Stomach (tissue), 9 donors: ENCODE results near the gene CAMK1. TPM values are rescaled to one million over a fixed set of nuclear protein-coding genes. Genes with fewer than 3 reads are reported as not detected.
A peak's percentile ranks its signal among the peaks of the same experiment; 100 is the strongest.

Experiments
- DNase-seq, 2 donors: peaks; one replicate each; pipeline versions ENCODE4 v3.0.0 to v3.0.0-alpha.2; 2013 to 2019
- H3K27ac ChIP-seq, 5 donors: fragments of 200-600 bp in 4 of 5; sonication (generic) in 4 of 5; one replicate each; pipeline ENCODE4 v1.5.1; 2013 to 2019; ENCODE audit warnings: mild to moderate bottlenecking in 1 of 5, moderate library complexity in 1 of 5
- H3K27me3 ChIP-seq, 3 donors: fragments of 200-600 bp; sonication (generic); one replicate each; pipeline ENCODE4 v1.5.1; 2017 to 2019; ENCODE audit warnings: mixed run types in 1 of 3
- H3K36me3 ChIP-seq, 4 donors: fragments of 200-600 bp; sonication (generic); 1 replicate in 3 of 4; 2 replicates in 1 of 4; pipeline ENCODE4 v1.5.1; 2016 to 2019
- H3K4me1 ChIP-seq, 4 donors: fragments of 200-600 bp; sonication (generic); one replicate each; pipeline ENCODE4 v1.5.1; 2016 to 2019
- H3K4me3 ChIP-seq, 4 donors: fragments of 200-600 bp; sonication (generic) in 3 of 4; one replicate each; pipeline ENCODE4 v1.5.1; 2016 to 2019; ENCODE audit warnings: mild to moderate bottlenecking in 1 of 4
- H3K9me3 ChIP-seq, 4 donors: fragments of 200-600 bp; sonication (generic); one replicate each; pipeline ENCODE4 v1.5.1; 2016 to 2019
- EP300 ChIP-seq: sonication (generic); formaldehyde crosslinking; IDR thresholded peaks from one replicate; pipeline ENCODE4 v1.6.1; 2017; ENCODE audit warnings: antibody characterized with exemption
- POLR2A ChIP-seq, 4 donors: fragments of 450-650 bp; IDR thresholded peaks; one replicate each; pipeline ENCODE4 v1.6.1; 2016; ENCODE audit warnings: antibody characterized with exemption in 4 of 4, control low read depth in 2 of 4, mild to moderate bottlenecking in 1 of 4, moderate library complexity in 1 of 4
- POLR2AphosphoS5 ChIP-seq, 3 donors: sonication (generic); formaldehyde crosslinking; IDR thresholded peaks; one replicate each; pipeline ENCODE4 v1.6.1; 2016; ENCODE audit warnings: antibody characterized with exemption in 3 of 3
- WGBS, 5 donors: extraction: QIAGEN DNeasy Blood & Tissue Kit in 3 of 5; methylation state at CpG; one replicate each; pipeline versions ENCODE4 v1.1.5 to v1.1.7; 2013 to 2018; 5-methylcytosine and 5-hydroxymethylcytosine counted together
- intact Hi-C: fragments of 100-400 bp; cut with DNase I; formaldehyde crosslinking; loops from one replicate; pipeline ENCODE4 v1.15.1; 2023; ENCODE audit warnings: low total_unique reads
- polyA plus RNA-seq, 3 donors: library from polyadenylated mRNA; stranded (reverse); fragments of 200-250 nt; gene quantifications; one replicate each; pipeline ENCODE4 v1.2.3, GENCODE V29; 2013
- total RNA-seq, 5 donors: library from RNA; depleted of rRNA; stranded (reverse); fragments of >200 nt; gene quantifications; one replicate each; pipeline versions ENCODE4 v1.1.0 to v1.2.3, GENCODE V29; 2014 to 2016
- TF ChIP-seq, protein P1 (sequence below), 7 experiments: fragments of 450-650 bp in 4 of 7; fragments of 200-600 bp in 3 of 7; sonication (generic) in 3 of 7; IDR thresholded peaks; one replicate each; pipeline ENCODE4 v1.5.1; 2016 to 2019; ENCODE audit warnings: antibody characterized with exemption in 7 of 7, control low read depth in 2 of 7, mild to moderate bottlenecking in 1 of 7
- donor health status: healthy with polysubstance abuse.
- donor health status: Bipolar disorder and iron deficiency.
- donor health status: healthy.

CAMK1 gene
- total and polyA plus RNA-seq, 8 donors, result 14.3 to 61.1 (median 25.3) TPM

DNA sequence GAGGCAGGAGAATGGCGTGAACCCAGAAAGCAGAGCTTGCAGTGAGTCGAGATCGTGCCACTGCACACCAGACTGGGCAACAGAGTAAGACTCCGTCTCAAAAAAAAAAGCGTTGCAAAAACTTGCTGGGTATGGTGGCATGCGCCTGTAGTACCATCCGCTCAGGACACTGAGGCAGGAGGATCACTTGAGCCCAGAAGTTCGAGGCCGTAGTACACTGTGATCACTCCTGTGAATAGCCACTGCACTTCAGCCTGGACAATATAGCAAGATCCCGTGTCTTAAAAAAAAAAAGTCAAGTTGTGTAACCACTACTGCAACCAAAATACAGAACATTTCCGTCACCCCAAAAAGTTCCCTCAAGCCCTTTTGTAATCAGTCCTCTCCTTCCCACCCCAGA is 24.7 kb upstream of the CAMK1 start:
- Histone ChIP-seq H3K36me3 (peaks cover 25 to 63% (median 56%) of the 10 kb centered on the region in 4 donors), H3K9me3 (no peaks in the 10 kb centered on the region), H3K4me1 (peaks cover 18 to 63% (median 48%) of the 10 kb centered on the region in 4 donors), H3K27ac (peak overlapping the region in 1 of 5 donors; percentile 98), H3K27me3 (no peaks in the 10 kb centered on the region), H3K4me3 (peak overlapping the region in 2 of 4 donors; percentile 82 to 89)
- DNase-seq, result no peak
- TF ChIP-seq POLR2AphosphoS5 (IDR thresholded peaks at IDR 0.05) (no peak), POLR2A (IDR thresholded peaks at IDR 0.05) (no peak), EP300 (no peak)
- TF ChIP-seq, protein P1, sequence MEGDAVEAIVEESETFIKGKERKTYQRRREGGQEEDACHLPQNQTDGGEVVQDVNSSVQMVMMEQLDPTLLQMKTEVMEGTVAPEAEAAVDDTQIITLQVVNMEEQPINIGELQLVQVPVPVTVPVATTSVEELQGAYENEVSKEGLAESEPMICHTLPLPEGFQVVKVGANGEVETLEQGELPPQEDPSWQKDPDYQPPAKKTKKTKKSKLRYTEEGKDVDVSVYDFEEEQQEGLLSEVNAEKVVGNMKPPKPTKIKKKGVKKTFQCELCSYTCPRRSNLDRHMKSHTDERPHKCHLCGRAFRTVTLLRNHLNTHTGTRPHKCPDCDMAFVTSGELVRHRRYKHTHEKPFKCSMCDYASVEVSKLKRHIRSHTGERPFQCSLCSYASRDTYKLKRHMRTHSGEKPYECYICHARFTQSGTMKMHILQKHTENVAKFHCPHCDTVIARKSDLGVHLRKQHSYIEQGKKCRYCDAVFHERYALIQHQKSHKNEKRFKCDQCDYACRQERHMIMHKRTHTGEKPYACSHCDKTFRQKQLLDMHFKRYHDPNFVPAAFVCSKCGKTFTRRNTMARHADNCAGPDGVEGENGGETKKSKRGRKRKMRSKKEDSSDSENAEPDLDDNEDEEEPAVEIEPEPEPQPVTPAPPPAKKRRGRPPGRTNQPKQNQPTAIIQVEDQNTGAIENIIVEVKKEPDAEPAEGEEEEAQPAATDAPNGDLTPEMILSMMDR (IDR thresholded peaks at IDR 0.05), result no peak
- WGBS, 5 donors, result 92 to 96% (median 95%) methylated on average over 11 of the region's 11 CpGs
- intact Hi-C loops, result no loop called here

DNA sequence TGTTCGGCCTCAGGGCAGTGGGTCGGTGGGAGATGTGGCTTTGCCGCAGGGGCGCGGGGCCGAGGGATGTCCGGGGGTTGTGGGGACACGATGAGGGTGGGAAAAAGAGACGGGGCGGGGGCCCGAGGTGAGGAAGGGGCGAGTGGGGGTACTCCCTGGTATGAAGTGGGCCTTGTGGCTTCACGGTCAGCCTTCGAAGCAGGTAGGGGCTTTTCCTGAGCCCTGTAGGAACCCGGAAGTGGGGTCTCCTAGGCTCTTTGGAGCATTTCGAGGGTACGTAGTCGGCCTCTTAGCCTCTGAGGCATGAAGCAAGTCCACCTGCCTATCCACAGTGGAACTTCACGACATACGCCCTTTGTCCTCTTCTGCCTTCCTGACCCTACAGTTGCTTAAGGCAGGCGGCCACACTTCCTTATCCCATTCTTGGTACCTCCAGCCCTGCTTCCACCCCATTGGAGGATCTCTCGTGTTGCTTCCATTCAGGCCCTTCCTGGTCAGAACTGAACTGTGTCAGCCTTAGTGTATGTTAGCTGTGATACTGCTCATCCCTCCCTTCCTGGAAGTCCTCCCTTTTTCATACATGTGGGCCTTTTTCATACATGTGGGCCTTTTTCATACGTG is 23.5 kb upstream of the CAMK1 start:
- WGBS, 5 donors, result 0 to 2% (median 1%) methylated on average over 22 to 23 of the region's 23 CpGs
- intact Hi-C loops, result no loop called here

DNA sequence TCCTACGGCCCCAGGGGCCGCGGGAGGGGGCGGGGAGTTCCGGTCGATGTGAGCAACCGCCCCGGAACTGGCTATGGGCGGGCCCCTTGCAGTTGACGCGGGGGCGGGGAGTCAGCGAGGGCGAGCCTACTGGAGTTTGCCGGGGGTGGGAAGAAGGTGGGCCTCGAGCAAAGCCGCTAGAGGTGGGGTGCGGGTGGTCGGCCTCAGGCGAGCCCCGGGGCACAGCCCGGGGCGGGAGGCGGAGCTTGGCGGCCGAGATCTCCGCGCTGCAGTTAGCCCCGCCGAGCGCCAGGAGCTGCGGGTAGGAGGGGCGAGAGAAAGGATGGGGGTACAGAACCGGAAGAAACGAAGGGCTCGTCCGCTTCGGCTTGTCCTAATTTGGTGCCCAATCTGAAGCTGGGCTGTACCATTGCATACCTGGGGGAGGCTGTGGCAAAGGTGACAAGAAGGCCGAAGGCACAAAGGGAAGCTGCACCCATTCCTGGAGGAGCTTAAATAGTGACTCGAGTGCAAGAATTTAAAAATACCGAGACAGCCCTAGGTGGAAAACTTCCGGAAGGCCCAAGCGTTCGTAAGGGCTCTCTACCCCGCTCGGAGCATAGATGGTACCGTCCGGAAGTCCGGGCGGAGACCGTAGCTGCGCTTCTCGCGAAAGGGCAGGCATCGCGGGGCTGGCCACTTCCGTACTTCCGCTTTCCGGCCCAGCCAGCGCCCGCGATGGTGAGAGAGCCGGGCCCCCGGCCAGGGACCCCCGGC is 22.8 kb upstream of the CAMK1 start, which contains the start of the genes ARPC4 and TADA3:
Gene ARPC4 (plus strand): TSS at position 678 of the 756 bp plus-strand sequence. CDS start 40 bp downstream, at position 718.
Gene TADA3 (minus strand): TSS at position 69 of the 756 bp plus-strand sequence. CDS start 1,007 bp downstream, outside the sequence.
- DNase-seq, result peak; percentile 92 to 98
- Histone ChIP-seq H3K27ac (peak within 1 kb of the TSS; percentile 94 to 99 (median 98)), H3K27me3 (no peaks in the 10 kb centered on the region), H3K4me1 (peaks cover 18 to 62% (median 48%) of the 10 kb centered on the region in 4 donors), H3K4me3 (peak within 1 kb of the TSS; percentile 82 to 99 (median 93)), H3K9me3 (no peaks in the 10 kb centered on the region), H3K36me3 (peaks cover 19 to 63% (median 55%) of the 10 kb centered on the region in 4 donors)
- intact Hi-C loops, result no loop called here
- 0 to 1% (median 1%) methylated on average over 62 to 65 of the region's 65 CpGs for WGBS, 5 donors
- TF ChIP-seq POLR2AphosphoS5 (IDR thresholded peaks at IDR 0.05) (peak; percentile 45 to 75 (median 74)), EP300 (no peak), POLR2A (IDR thresholded peaks at IDR 0.05) (peak in 2 of 4 donors; percentile 34 to 57)
- TF ChIP-seq, protein P1 (IDR thresholded peaks at IDR 0.05), result peak in 2 of 7 experiments; percentile 6 to 14

More for the DNA sequence above, 23.5 kb upstream of the CAMK1 start:
- H3K4me1 ChIP-seq, result peaks cover 18 to 63% (median 48%) of the 10 kb centered on the region in 4 donors
- H3K27me3 ChIP-seq, result no peaks in the 10 kb centered on the region
- TF ChIP-seq POLR2A (IDR thresholded peaks at IDR 0.05) (no peak), EP300 (no peak), POLR2AphosphoS5 (IDR thresholded peaks at IDR 0.05) (peak in 1 of 3 donors; percentile 11)
- TF ChIP-seq, protein P1 (IDR thresholded peaks at IDR 0.05), result no peak
- peaks cover 25 to 63% (median 56%) of the 10 kb centered on the region in 4 donors for H3K36me3 ChIP-seq
- H3K4me3 ChIP-seq, result peak overlapping the region; percentile 82 to 99 (median 93)
- H3K27ac ChIP-seq, result peak overlapping the region; percentile 94 to 99 (median 98)
- DNase-seq, result peak in 1 of 2 donors; percentile 70
- H3K9me3 ChIP-seq, result no peaks in the 10 kb centered on the region

DNA sequence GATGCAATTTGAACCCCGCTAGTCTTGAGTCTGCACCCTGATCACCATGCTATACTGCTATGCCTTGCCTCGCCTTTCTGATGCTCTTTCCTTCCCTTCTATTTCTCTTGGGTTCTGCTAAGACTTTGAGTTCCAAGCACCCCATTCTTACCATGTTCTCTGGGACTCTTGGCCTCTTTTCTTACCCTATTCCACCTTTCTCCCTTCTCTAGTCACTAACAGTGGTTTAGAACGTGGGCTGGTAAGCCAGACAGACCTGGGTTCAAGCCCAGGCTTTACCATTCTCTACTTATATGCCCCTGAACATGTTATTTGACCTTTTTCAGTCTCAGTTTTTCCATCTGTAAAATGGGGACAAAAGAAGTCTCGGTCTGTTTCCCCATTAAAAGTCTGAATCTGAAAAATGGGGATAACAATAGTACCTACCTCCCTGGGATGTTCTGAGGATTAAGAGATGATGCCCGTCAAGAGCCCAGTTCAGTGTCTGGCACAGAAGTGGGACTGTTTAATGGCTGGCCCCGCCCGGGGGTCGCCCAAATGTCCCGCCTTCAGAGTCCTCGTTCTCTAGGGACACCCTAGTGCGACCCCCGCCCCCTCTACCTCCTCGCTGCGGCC is 22.1 kb upstream of the CAMK1 start:
- Histone ChIP-seq H3K36me3 (peaks cover 21 to 63% (median 55%) of the 10 kb centered on the region in 4 donors), H3K27me3 (no peaks in the 10 kb centered on the region), H3K4me3 (peak overlapping the region; percentile 82 to 99 (median 93)), H3K4me1 (peaks cover 18 to 56% (median 44%) of the 10 kb centered on the region in 4 donors), H3K27ac (peak overlapping the region; percentile 94 to 99 (median 98)), H3K9me3 (no peaks in the 10 kb centered on the region)
- intact Hi-C loops, result no loop called here
- whole genome bisulfite sequencing, 5 donors, result 14 to 21% (median 14%) methylated on average over 10 to 14 of the region's 14 CpGs
- no peak for DNase-seq
- TF ChIP-seq EP300 (no peak), POLR2A (IDR thresholded peaks at IDR 0.05) (peak in 1 of 4 donors; percentile 41), POLR2AphosphoS5 (IDR thresholded peaks at IDR 0.05) (no peak)
- TF ChIP-seq, protein P1 (IDR thresholded peaks at IDR 0.05), result no peak
